ENCODE results near the gene OR6A2.
A peak's percentile ranks its signal among the peaks of the same experiment; 100 is the strongest.
"Not testable (repeated sequence)": the region's sequence is repeated elsewhere in the genome, so short reads cannot be mapped to it uniquely, and the experiment has no call there.

Gene OR6A2

DNA sequence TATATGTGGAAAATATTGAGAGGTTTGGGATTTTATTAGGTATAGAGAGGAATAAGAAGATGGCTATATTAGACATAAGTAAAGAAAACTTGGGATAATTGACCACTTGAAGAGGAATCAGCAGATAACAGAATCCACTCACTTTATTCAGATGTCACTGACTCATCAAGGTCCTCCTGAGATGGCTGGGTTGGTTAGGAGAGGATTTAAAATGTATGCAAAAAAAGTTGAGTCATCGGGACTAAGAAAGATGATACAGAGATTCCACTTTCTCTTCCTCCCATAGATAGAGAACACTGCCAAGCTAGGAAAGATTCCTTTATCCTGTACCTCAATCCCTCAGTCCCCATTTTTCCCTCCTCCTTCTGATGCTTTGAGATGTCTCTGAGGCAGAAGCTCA lies at the start of gene OR6A2:
Gene OR6A2 (minus strand): TSS at position 288 of the 400 bp plus-strand sequence. CDS start 3,981 bp downstream, outside the sequence.
- no peak for DNase-seq (ENCODE audit: low read depth in 3 of 3)

DNA sequence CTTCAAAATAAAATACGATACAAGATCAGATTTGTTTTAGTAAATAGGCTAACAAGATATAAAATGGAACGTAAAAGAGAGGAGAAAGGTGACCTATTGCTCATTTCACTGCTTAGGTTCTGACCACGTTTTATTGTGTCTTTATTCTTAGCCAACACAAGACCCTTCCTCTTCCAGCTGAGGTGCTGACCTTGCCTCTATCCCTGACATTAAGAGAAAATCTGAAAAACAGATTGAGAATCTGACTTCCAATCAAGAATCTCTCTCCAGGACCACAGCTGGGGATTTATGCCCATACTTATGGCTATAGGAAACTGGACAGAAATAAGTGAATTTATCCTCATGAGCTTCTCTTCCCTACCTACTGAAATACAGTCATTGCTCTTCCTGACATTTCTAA lies 45.9 kb upstream of the OR6A2 start, which contains the start of gene OR10A5:
Gene OR10A5 (plus strand): TSS at position 301 of the 400 bp plus-strand sequence. CDS start 0 bp downstream, at position 301.
- DNase-seq (ENCODE audit: low read depth in 3 of 3), result no peak

DNA sequence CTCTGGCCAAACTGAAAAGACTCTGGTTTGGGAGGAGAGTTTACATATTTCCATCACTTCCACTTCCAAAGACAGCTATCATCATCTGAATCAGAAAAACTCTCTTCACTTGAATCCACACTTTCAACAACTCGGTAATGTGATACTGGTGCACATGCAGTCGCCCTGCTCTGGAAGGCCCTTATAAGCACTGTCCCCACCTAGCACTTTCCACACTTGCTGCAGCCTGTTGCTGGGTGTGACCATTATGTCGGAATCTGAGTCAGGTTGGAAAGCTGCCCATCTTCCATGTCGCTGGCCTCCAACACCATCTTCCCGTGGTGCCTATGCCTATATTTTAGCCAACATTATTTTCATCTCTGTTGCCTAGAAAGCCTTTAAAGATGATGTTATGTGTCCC lies 44.9 kb upstream of the OR6A2 start:
- DNase-seq (ENCODE audit: low read depth in 3 of 3), result no peak

DNA sequence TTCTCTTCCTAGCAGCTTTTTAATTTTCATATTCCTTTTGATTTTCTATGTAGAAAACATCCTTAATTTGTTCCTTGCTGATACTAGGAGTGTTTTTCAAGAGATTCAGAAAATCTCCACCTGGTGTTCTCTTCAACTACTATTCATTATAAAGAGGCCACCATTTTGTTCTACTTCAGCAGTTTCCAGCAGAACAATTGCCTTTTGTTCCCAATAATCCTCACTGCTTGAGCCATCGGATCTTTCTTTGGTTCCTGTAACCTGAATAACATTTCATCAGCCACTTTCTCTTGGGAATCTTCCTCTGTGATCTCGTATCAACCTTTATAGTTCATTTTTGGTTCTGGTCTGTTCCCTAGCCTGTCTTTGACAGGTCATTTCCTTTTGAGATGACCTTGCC lies 44.2 kb upstream of the OR6A2 start:
- no peak for DNase-seq (ENCODE audit: low read depth in 3 of 3)

DNA sequence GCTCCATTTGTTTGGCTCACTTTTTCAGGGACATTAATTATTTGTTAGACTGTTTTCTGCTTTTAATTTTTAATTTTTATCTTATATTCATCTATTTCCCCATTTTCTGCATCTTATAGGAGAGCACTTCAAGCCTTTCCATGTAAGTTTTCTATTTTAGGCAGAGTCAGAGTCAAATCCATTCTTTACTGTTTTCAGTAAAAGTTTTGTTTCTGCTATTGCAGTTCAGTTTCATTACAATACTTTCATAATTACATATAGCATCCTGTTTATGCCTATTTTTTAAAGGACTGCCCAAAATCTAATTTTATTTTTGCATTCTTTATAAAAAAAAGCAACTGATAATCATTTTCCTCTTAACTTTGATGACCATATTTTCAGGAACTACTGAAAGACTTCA lies 42.2 kb upstream of the OR6A2 start:
- no peak for DNase-seq (ENCODE audit: low read depth in 3 of 3)

DNA sequence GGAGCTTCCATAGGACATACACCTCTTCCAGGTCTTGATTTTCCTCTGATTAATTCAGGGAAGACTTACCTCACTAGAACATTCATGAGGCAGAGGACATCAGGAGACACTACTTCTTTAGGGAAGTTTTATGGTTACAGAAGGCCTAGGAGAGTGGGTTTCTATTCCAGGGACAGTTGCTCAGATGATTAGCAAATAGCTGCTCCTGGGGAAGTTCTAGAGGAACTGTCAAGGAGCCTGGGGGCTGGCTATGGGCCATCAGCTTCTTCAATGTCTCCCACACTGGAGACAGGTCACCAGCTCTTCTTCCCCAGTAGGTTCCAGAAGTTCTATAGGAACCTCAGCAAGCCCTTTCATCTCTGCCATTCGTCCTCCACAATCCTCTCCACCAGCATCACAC lies 34.5 kb upstream of the OR6A2 start:
- no peak for DNase-seq (ENCODE audit: low read depth in 3 of 3)

DNA sequence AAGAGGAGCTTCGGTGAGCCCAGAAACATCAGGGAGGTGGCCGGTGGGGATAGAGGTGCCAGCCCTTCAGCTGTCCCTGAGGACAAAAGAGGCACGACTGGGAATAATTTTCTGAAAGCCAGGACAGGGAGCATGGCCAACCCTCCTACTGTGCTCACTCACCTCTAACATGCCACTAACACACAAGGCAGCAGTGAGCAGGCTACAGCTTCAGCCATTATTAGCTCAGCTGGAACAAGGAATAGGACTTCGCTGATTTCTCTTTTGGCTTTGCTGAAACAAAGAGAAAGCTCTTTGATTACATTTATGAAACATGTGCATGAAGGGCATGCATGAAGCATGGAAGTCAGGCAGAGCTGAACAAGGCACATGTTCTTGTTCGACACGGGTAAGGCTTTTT lies 33.9 kb upstream of the OR6A2 start:
- DNase-seq (ENCODE audit: low read depth in 3 of 3), result no peak

DNA sequence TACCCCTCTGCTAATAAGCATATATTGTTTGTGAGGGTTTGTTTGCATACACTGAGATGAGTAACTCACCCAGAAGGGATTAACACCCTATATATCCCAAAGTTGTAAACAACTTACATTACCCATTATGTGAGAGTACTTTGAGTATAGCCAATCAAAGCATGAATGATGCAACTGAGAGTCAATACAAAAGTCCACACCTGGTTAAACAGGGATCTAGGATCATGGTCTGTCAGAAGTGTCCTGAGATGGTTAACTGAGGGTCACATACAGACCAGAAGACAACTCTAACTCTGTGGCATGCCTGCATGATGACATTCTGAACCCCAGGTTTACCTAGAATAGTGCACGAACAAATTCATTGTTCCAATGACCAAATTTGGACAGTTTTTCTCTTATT lies 28.6 kb upstream of the OR6A2 start:
- no peak for DNase-seq (ENCODE audit: low read depth in 3 of 3)

DNA sequence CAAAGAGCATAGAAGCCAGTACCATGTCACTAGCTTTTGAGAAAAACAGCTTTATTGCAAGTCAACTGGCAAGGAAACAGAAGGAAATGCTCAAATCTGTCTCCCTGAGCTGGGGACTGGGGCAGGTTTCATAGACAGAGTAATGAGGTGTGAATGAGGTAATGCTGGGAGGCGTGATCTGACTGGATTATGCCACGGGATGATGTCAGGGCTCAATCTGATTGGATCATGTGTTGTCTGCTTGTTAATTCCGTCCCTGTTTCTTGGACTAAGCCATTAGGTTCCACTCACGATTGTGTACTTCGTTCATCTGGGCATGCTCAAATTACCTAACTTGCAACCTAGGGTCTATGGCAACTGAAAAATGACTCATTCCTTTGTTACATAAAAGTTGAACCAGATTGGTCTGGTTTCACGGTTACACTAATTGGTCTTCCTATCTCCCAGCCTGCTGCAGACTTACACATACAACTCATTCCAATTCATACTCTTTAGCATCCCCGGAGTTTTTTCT lies 25.8 kb upstream of the OR6A2 start:
- no peak for DNase-seq (ENCODE audit: low read depth in 3 of 3)

DNA sequence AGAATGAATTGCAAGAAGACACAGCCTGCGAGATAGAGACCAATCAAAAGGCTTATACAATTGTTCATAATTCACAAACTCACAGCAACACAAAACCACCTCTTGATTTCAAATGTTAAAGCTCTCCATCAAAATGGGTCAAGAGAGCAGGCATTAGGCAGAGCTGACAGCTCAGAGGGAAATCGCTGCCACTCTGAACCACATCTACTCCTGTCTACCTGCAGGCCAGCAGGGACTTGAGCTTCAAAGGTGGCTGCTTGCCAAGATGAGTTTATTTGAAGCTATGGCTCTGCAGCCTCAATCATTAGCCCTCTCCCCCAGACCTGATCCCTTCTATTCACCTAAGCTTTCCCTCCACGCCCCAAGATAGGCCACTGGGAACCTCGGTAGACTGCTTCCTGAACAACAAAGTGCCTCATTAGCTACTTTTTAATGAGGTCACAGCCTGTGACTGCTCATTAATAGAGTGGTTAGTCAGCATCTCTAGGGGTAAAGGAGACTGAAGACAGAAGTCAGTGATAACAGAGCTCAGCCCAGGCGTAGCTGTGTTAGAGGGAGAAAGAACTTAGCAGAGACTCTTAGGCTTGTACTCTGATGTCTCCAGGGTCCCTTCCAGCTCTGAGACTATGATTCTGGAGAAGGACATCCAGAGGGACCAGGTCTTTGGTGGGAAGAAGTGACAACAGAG lies 24.8 kb upstream of the OR6A2 start:
- no peak for DNase-seq (ENCODE audit: low read depth in 3 of 3)

DNA sequence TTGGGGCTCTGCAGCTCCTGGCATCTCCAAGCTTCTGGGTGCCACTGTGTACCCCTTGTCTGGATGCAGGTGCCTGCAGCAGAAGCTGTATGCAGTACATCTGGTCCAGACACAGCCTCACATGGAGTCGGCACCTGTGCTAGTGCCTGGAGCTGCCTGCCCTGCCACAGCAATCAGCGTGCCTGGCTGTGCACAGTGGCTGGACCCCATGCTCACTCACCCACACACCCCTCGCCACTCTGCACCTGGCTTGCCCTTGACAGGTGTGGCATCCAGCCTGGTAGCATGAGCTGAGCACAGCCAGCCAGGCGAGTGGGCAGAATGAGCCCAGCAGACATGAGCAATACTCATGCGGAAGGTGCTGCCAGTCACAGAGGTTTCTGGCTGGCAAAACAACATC lies 19.5 kb upstream of the OR6A2 start:
- no peak for DNase-seq (ENCODE audit: low read depth in 3 of 3)

DNA sequence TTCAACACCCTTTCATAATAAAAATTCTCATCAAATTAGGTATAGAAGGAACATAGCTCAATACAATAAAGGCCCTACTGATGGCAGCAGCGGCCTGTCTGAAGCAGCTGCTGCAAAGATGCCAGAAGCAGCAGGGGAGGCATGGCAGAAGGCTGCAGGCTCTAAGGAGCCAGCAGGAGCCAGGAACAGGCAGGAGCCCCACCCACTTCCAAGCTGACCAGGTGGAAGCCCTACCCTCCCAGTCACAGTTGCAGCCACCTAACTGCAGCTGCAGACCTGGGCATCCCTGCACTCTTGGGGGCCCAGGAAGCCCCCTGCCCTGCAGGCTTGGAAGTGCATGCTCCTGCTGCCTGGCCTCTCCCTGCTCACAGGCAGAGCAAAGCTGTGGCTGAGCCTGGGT lies 18.2 kb upstream of the OR6A2 start:
- DNase-seq (ENCODE audit: low read depth in 3 of 3), result no peak

DNA sequence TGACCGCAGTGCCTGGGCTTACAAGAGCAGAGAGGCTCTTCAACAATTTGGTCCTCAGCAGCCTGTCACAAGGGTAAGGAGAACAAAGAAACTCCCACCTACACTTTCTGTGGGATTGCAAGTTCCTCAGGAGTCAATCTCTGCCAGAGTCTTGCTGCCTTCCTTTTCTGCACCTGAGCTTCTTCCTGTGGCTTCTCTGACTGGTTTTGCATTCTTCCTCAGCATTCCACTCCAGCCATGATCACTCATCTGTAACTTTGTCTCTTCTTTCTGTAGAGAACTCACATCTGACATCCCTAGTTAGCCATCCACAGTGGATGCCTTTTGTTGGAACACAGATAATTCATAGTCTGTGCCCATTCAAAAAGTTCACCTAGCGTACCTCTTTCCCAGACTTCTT lies 14.2 kb upstream of the OR6A2 start:
- no peak for DNase-seq (ENCODE audit: low read depth in 3 of 3)

DNA sequence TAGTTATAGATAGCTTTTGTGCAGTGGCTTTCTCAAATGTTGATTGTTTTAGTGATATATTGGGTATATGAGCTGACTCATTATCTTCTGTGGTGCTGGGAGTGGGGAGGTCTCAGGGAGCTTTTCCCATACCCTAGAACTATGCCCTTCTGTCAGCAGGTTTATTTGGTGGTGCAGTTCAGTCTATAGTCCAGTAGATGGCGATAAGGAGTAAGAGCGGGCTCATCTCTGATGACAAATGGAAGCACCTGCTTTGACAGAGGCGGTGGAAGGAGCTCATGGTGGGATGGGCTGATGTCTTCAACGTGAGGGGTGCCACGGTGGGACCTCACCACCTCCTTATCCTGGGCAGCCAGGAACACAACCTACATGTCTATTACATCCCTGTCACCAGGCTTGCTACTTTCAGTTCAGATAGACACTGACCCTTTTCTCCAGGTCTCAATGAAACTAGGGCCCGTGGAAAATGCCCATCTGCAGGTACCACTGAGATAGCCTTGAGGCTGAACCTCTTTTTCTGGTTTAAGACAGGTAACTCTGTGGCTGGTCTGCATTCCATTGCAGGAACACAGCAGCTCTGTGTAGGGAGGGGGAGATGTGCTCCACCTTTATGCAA lies 13.0 kb upstream of the OR6A2 start:
- peak in 2 of 3 donors; percentile 10 to 13 for DNase-seq (ENCODE audit: low read depth in 3 of 3)

DNA sequence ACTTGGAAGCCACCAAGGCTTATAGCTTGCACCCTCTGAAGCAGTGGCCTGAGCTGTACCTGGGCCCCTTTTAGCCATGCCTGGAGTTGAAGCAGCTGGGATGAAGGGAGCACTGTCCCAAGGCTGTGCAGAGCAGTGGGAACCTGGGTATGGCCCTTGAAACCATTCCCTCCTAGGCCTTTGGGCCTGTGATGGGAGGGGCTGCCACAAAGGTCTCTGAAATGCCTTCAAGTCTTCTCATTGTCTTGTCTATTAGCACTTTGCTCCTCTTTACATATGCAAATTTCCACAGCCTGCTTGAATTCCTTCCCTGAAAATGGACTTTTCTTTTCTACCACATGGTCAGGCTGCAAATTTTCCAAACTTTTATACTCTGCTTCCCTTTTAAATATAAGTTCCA lies 1.6 kb upstream of the OR6A2 start:
- not testable (repeated sequence) for DNase-seq (ENCODE audit: low read depth in 3 of 3)

DNA sequence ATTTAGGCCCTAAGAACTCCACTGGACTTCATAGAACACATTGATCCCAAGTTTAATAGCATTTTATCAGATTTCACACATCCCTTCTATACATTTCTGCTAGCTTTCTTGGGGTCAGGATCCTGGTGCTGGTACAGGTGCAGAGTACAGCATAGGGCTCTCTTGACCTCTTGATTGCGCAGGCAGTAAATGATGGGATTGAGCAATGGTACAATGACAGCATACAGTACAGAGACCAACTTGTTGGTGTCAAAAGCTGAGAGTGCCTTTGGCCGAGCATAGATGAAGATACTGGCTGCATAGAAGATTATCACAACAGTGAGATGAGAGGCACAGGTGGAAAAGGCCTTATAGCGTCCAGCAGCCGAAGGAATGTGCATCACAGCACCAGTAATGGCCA lies 4.8 kb downstream of the OR6A2 start:
- no peak for DNase-seq (ENCODE audit: low read depth in 3 of 3)

DNA sequence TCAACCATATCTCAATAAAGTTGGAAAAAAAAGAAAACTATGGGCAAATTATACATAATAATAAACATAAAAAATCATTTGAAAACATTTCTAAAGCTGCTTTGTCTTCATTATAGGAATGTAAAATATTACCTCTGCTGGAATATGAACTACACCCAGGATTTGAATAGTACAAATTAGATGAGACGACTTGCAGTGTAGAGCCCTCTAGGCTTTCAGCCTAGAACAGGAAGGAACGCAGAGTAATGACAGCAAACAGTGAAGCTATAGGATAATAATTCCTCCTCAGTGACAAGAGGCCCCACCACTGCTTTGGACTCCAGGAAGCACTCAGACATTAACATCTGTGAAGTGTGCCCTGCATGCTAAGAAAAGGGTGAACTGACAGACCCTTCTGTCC lies 8.9 kb downstream of the OR6A2 start:
- DNase-seq (ENCODE audit: low read depth in 3 of 3), result no peak

DNA sequence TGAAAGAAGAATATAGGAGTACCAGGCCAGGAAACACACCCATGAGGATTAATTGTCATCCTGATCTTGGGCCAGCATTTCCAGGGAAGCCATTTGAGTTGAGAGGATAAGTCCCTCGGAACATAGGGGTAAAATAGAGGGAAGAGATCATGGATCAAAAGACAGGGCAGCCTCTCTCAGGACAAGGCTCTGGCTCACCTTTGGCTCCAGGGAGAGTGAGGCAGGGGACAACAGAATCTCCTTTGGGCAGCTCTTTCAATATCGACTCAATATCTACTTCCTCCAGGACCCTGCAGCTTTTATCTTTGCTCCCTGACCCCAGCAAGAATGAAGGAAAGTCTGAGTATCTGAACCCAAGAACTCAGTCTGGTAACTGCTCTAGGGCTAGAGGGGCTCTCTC lies 16.8 kb downstream of the OR6A2 start, which contains the start of gene OR2AG1:
Gene OR2AG1 (plus strand): TSS at position 301 of the 400 bp plus-strand sequence. CDS start 2,018 bp downstream, outside the sequence.
- DNase-seq (ENCODE audit: low read depth in 3 of 3), result no peak

DNA sequence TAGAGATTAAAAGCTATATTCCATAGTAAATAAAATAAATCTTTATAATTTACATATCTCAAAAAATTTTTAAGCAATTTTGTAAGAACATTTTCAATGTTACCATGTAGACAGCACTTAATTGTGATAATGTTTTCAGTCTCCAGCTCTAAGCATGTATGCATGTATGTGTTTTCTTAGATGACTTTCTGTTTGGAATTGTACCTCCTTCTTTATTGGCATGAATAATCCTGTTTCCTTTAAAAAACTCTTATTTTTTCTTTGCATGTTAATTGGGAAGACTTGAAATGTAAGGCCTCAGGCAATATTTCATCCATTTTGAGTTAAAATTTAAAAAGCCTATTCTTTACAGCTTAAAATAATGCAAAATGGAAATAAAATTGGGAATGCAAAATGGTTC lies 18.7 kb downstream of the OR6A2 start:
- no peak for DNase-seq (ENCODE audit: low read depth in 3 of 3)

DNA sequence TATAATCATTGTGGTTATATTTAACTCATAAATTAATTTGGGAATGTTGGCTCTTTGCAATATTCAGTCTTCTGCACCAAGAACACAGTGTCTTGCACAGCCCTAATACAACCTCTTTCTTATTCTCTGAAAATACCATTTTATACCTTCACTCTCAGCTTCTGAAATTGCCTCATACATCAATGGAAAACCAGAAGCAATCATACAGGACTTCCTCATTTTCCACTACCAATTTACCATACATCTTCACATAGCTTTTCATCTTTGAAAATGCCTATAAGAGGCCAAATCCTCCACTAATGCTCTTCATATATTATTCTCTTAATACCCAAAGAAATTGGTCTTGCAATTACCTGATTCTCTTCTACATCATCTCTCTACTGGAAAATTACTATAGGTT lies 21.0 kb downstream of the OR6A2 start:
- DNase-seq (ENCODE audit: low read depth in 3 of 3), result no peak

DNA sequence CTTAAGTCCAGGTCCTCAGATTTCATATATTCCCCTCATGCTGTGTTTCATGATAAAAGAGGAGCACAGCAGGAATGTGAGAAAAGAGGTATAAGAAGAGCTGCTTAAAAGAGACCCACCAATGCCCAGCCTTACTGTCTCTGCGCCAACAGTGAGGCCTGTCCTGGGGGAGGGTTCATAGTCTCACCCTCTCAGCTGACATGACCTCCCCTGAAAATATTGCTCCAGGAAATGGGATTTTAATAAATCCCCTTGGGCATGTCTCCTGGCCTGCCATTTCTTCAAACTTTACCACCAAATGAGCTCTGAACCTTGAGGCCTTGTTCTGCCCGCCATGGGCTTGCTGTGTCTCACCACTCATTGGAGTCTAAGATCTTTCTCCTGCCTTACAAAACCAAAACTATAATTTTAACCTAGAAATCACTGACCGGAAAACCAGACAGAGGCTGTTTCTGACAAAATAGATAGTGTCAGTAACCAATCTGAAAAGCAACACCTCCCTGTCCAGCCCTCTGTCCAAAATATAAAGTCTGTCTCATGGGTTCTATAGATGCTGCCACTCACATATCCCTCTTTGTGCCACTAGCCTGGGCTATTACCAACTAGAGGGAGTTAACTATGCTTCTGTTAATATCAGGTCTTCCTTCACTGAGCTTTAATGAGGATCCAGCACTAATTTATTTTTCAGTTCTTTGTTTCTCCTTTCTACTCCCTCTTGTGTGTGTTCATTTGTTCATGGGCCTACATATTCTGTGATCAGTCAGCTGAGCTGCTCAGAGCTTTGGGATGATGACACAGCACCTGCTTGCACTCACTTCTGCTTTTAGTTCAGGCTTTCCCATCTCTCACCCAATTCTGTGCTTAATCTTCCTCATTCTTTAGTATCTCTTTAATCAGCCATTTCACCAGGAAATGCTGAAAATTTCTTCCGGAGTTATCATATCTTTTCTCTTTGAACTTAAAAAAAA lies 27.3 kb downstream of the OR6A2 start, which contains the start of gene OR2AG2:
Gene OR2AG2 (minus strand): TSS at position 51 of the 968 bp plus-strand sequence. CDS start 3,019 bp downstream, outside the sequence.
- no peak for DNase-seq (ENCODE audit: low read depth in 3 of 3)

DNA sequence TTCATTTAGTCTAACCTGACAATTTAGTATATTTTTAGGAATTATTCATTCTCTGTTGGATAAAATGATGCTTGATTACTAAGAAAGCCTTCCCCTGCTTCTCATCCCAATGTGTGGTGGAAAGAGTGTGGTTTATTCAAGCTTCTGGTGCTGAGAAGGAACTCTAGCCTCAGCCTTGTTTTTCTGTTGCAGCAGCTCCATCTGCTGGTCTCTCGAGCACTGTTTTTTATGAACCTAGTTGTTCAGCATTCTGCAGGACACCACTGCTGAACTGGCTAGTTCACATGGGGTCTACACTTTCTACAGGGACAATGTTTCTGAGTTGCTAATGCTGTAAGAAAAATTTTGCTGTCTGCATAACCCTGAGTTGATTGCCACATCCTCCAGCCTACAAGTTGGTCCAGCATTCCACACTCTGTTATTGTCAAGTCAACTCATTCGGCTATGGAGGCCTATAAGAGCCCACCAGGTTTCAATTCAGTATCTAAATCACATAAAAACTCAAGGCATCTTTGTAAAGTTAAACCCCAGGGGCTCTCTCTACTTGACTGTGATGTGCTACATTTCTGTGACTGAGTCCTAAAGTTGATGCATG lies 42.0 kb downstream of the OR6A2 start:
- DNase-seq (ENCODE audit: low read depth in 3 of 3), result no peak

All from stimulated activated CD4-positive, alpha-beta T cell treated with anti-CD3 and anti-CD28 coated beads, TNF-alpha, amount 100 ng/mL, for 48 hours (primary cell).